H1 (cell line): Measurements from ENCODE around the gene GRM1. TPM values are rescaled to one million over a fixed set of nuclear protein-coding genes. Genes with fewer than 3 reads are reported as not detected.

Source experiments
- CTCF ChIA-PET: fragments of 300-600 bp; sonication (Branson Sonifier 250); formaldehyde crosslinking; loops from one replicate; lab custom pipeline; 2021; ENCODE audit not compliant: partially characterized antibody; lab: Charles Lee
- POLR2A ChIA-PET: fragments of 300-600 bp; sonication (Branson Sonifier 250); formaldehyde crosslinking; loops from one replicate; lab custom pipeline; 2021; ENCODE audit warnings: inconsistent platforms; ENCODE audit not compliant: partially characterized antibody; lab: Charles Lee
- DNase-seq, 2 experiments: peaks; one replicate each; pipeline versions ENCODE4 v3.0.0 to v3.0.0-alpha.2; 2010 to 2022; ENCODE audit warnings: low spot score in 2 of 2, low read depth in 1 of 2, mixed read lengths in 1 of 2
- FAIRE-seq: peaks from 2 replicates; lab custom pipeline; 2011; peaks lifted over from hg19 to GRCh38; lab: Jason Lieb, UNC
- H2AFZ ChIP-seq: 2 replicates; pipeline ENCODE4 v1.8.1; 2012; ENCODE audit warnings: low read length, inconsistent platforms
- H2AK5ac ChIP-seq: 2 replicates; pipeline ENCODE4 v1.6.1; 2013; ENCODE audit warnings: low read depth, low read length
- H2BK120ac ChIP-seq: replicated peaks from 2 replicates; pipeline ENCODE3; 2013; ENCODE audit warnings: low read depth, low read length, inconsistent platforms
- H2BK12ac ChIP-seq: 2 replicates; pipeline ENCODE4 v1.6.1; 2013; ENCODE audit warnings: low read depth, low read length
- H2BK15ac ChIP-seq: 2 replicates; pipeline ENCODE4 v1.6.1; 2013; ENCODE audit warnings: low read length
- H2BK20ac ChIP-seq: 2 replicates; pipeline ENCODE4 v1.6.1; 2013; ENCODE audit warnings: low read length
- H2BK5ac ChIP-seq: 2 replicates; pipeline ENCODE4 v1.6.1; 2013; ENCODE audit warnings: low read depth, low read length
- H3K14ac ChIP-seq: 2 replicates; pipeline ENCODE4 v1.6.1; 2013; ENCODE audit warnings: inconsistent platforms; ENCODE audit not compliant: insufficient read length
- H3K18ac ChIP-seq: 2 replicates; pipeline ENCODE4 v1.6.1; 2013; ENCODE audit warnings: low read length; ENCODE audit errors: extremely low read depth
- H3K23ac ChIP-seq: 2 replicates; pipeline ENCODE4 v1.6.1; 2013; ENCODE audit warnings: inconsistent platforms; ENCODE audit not compliant: insufficient read length
- H3K23me2 ChIP-seq: 2 replicates; pipeline ENCODE4 v1.6.1; 2013; ENCODE audit warnings: low read depth, low read length
- H3K27ac ChIP-seq: 2 replicates; pipeline ENCODE4 v1.6.1; 2011; ENCODE audit warnings: low read depth, low read length, inconsistent platforms
- H3K27me3 ChIP-seq, 4 experiments: replicated peaks in 1 of 4; 1 replicate in 1 of 4; 2 replicates in 3 of 4; pipeline versions ENCODE4 v1.6.1 to v1.8.1; 2011 to 2013; ENCODE audit warnings: low read length in 3 of 4, mild to moderate bottlenecking in 3 of 4, inconsistent platforms in 2 of 4, mixed read lengths in 2 of 4, moderate library complexity in 1 of 4; ENCODE audit not compliant: control insufficient read depth in 3 of 4, insufficient read depth in 3 of 4; ENCODE audit errors: extremely low read depth in 1 of 4
- H3K36me3 ChIP-seq, 4 experiments: 2 replicates each; pipeline versions ENCODE4 v1.6.1 to v1.8.1; 2011 to 2013; ENCODE audit warnings: mild to moderate bottlenecking in 4 of 4, low read length in 3 of 4, moderate library complexity in 2 of 4, control low read depth in 1 of 4, inconsistent platforms in 1 of 4; ENCODE audit not compliant: insufficient read depth in 4 of 4, control insufficient read depth in 2 of 4
- H3K4ac ChIP-seq: replicated peaks from 2 replicates; pipeline ENCODE3; 2013; ENCODE audit warnings: low read length, low read depth, mixed read lengths, inconsistent platforms; ENCODE audit not compliant: insufficient read length
- H3K4me1 ChIP-seq, 4 experiments: replicated peaks in 1 of 4; 1 replicate in 1 of 4; 2 replicates in 3 of 4; pipeline versions ENCODE4 v1.6.1 to v1.8.1; 2011 to 2013; ENCODE audit warnings: low read length in 3 of 4, inconsistent platforms in 2 of 4, mixed read lengths in 1 of 4; ENCODE audit not compliant: insufficient read depth in 4 of 4, control insufficient read depth in 3 of 4
- H3K4me2 ChIP-seq, 2 experiments: 2 replicates each; pipeline versions ENCODE4 v1.6.1 to v1.8.1; 2011 to 2013; ENCODE audit warnings: low read depth in 2 of 2, low read length in 2 of 2, control low read depth in 1 of 2, inconsistent platforms in 1 of 2, mild to moderate bottlenecking in 1 of 2; ENCODE audit not compliant: insufficient read depth in 1 of 2
- H3K4me3 ChIP-seq, 4 experiments: fragments of 200-600, 300-600 bp in 1 of 4; sonication (generic), shearing (Covaris generic), sonication (Bioruptor Twin) in 1 of 4; 2 replicates each; pipeline versions ENCODE4 v1.5.1 to v1.8.1; 2011 to 2016; ENCODE audit warnings: low read length in 4 of 4, low read depth in 3 of 4, control low read depth in 2 of 4, inconsistent platforms in 2 of 4, mild to moderate bottlenecking in 2 of 4, mixed read lengths in 1 of 4, moderate library complexity in 1 of 4; ENCODE audit not compliant: insufficient read depth in 2 of 4; ENCODE audit errors: extremely low read depth in 1 of 4
- H3K56ac ChIP-seq: replicated peaks from 2 replicates; pipeline ENCODE3; 2013; ENCODE audit warnings: low read depth, mild to moderate bottlenecking, mixed read lengths, low read length, inconsistent platforms; ENCODE audit not compliant: insufficient read length
- H3K79me1 ChIP-seq: 2 replicates; pipeline ENCODE4 v1.6.1; 2013; ENCODE audit warnings: low read depth, low read length, control low read depth
- H3K79me2 ChIP-seq, 2 experiments: 2 replicates each; pipeline versions ENCODE4 v1.6.1 to v1.8.1; 2012 to 2013; ENCODE audit warnings: low read length in 2 of 2, mild to moderate bottlenecking in 2 of 2, inconsistent platforms in 1 of 2; ENCODE audit not compliant: insufficient read depth in 2 of 2, control insufficient read depth in 1 of 2
- H3K9ac ChIP-seq, 4 experiments: replicated peaks in 1 of 4; 1 replicate in 1 of 4; 2 replicates in 3 of 4; pipeline versions ENCODE4 v1.6.1 to v1.8.1; 2011 to 2013; ENCODE audit warnings: low read depth in 3 of 4, low read length in 3 of 4, control low read depth in 2 of 4, mild to moderate bottlenecking in 2 of 4, moderate library complexity in 2 of 4, inconsistent platforms in 1 of 4; ENCODE audit errors: extremely low read depth in 1 of 4
- H3K9me3 ChIP-seq, 2 experiments: 2 replicates each; pipeline versions ENCODE4 v1.6.1 to v1.8.1; 2012 to 2013; ENCODE audit warnings: mild to moderate bottlenecking in 2 of 2, moderate library complexity in 2 of 2, control low read depth in 1 of 2, inconsistent platforms in 1 of 2, low read depth in 1 of 2, low read length in 1 of 2, mixed read lengths in 1 of 2; ENCODE audit not compliant: insufficient read depth in 2 of 2
- H4K20me1 ChIP-seq, 2 experiments: replicated peaks in 1 of 2; 2 replicates each; pipeline versions ENCODE3 to v1.8.1; 2011 to 2013; ENCODE audit warnings: inconsistent platforms in 2 of 2, low read length in 2 of 2, mild to moderate bottlenecking in 1 of 2; ENCODE audit not compliant: insufficient read depth in 2 of 2, control insufficient read depth in 1 of 2
- H4K5ac ChIP-seq: 2 replicates; pipeline ENCODE4 v1.6.1; 2013; ENCODE audit warnings: low read length, low read depth, mixed read lengths, inconsistent platforms; ENCODE audit not compliant: insufficient read length
- H4K8ac ChIP-seq: 2 replicates; pipeline ENCODE4 v1.8.0; 2013; ENCODE audit warnings: mild to moderate bottlenecking, moderate library complexity, low read length, inconsistent platforms; ENCODE audit not compliant: insufficient read depth; ENCODE audit errors: extremely low read depth
- H4K91ac ChIP-seq: replicated peaks from 2 replicates; pipeline ENCODE3; 2013; ENCODE audit warnings: low read length, mixed read lengths, inconsistent platforms; ENCODE audit not compliant: insufficient read length
- EP300 ChIP-seq, 2 experiments: IDR thresholded peaks; 1 replicate in 1 of 2; 2 replicates in 1 of 2; pipeline ENCODE4 v1.6.1; 2011 to 2012; ENCODE audit warnings: low read depth in 2 of 2, low read length in 2 of 2, mild to moderate bottlenecking in 2 of 2, borderline replicate concordance in 1 of 2, inconsistent platforms in 1 of 2, moderate library complexity in 1 of 2
- RAD21 ChIP-seq, 2 experiments: IDR thresholded peaks in 1 of 2; conservative IDR thresholded peaks in 1 of 2; 2 replicates each; pipeline ENCODE4 v1.6.1; 2011; ENCODE audit warnings: low read depth in 2 of 2, low read length in 2 of 2, improper control_type of control experiment in 1 of 2, inconsistent platforms in 1 of 2, mild to moderate bottlenecking in 1 of 2, moderate library complexity in 1 of 2
- WGBS, 2 experiments: shearing (Covaris generic) in 1 of 2; methylation state at CpG; one replicate each; pipeline versions ENCODE4 v1.1.6 to v1.1.7; 2013 to 2015; ENCODE audit warnings: low lambda C conversion rate in 2 of 2, mixed read lengths in 2 of 2, inconsistent platforms in 1 of 2, low coverage in 1 of 2, missing lambda C conversion rate in 1 of 2; ENCODE audit not compliant: insufficient replicate concordance in 2 of 2, insufficient coverage in 1 of 2, insufficient read length in 1 of 2; ENCODE audit errors: extremely low coverage in 1 of 2, missing lambda C conversion rate in 1 of 2; 5-methylcytosine and 5-hydroxymethylcytosine counted together
- polyA plus RNA-seq, 7 experiments: library from polyadenylated mRNA; depleted of rRNA in 3 of 7; stranded (reverse) in 5 of 7; unstranded in 2 of 7; fragments of >200 nt in 5 of 7; fragments of 200-250 nt in 2 of 7; gene quantifications; 1 replicate in 5 of 7; 2 replicates in 1 of 7; 4 replicates in 1 of 7; pipeline versions ENCODE4 v1.2.1 to v1.2.3, GENCODE V29; 2011 to 2013; ENCODE audit warnings: missing spikeins in 2 of 7, mixed read lengths in 2 of 7
- total RNA-seq: library from RNA; stranded (reverse); fragmentation: NEBNext Ultra II Directional; extraction: Animal tissue kit (Norgen Biotek cat#: 25700); gene quantifications from 2 replicates; pipeline ENCODE4 v1.2.1, GENCODE V29; 2021
- TF ChIP-seq, protein P1 (sequence below): IDR thresholded peaks from 2 replicates; pipeline ENCODE4 v1.6.1; 2012; ENCODE audit warnings: inconsistent platforms

The GRM1 gene
- total and polyA plus RNA-seq, 2 of the 8 experiments (the other 6 are each of a cell fraction or from before 2014, with no cell fraction given), result 0.15 to 1.3 TPM

DNA sequence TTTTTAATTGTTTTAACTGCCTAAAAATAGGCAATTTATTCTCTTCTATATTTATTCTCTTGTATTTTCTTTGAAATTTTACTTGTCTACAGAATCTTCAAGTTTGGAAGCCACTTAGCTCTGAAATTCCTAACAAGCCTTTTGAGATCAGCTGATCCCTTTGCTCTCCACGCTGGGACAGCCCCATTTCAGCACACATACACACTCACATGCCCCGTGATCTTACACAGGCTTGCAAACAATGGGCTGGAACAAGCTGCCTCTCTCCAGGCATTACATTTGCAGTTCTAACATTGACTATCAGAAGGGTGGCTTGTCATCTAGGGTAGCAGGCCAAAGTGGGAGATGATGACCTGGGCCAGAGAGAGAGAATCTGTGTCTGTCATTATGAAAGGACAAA, 452.7 kb downstream of the GRM1 start:
- H3K4ac ChIP-seq, result no peak overlapping the region
- POLR2A ChIA-PET, result no interaction called here
- H2AK5ac ChIP-seq, result no peak overlapping the region
- H4K8ac ChIP-seq, result no peak overlapping the region
- 93% methylated on average over 2 of the region's 2 CpGs; no CpG with 5 or more reads in 1 of the 2 experiments for WGBS, 2 experiments
- H2BK15ac ChIP-seq, result no peak overlapping the region
- no peaks in the 10 kb centered on the region for H3K36me3 ChIP-seq
- no peak overlapping the region for H3K9ac ChIP-seq
- H2BK12ac ChIP-seq, result no peak overlapping the region
- no peak overlapping the region for H3K4me2 ChIP-seq
- no peaks in the 10 kb centered on the region for H3K23me2 ChIP-seq
- no peaks in the 10 kb centered on the region for H3K27me3 ChIP-seq
- H3K56ac ChIP-seq, result no peak overlapping the region
- H4K20me1 ChIP-seq, result no peaks in the 10 kb centered on the region
- no peak overlapping the region for H2BK20ac ChIP-seq
- no peak overlapping the region for H4K5ac ChIP-seq
- H4K91ac ChIP-seq, result no peak overlapping the region
- H3K4me1 ChIP-seq, result no peaks in the 10 kb centered on the region
- no peaks in the 10 kb centered on the region for H3K79me1 ChIP-seq
- H3K23ac ChIP-seq, result no peak overlapping the region
- no peak overlapping the region for H2BK5ac ChIP-seq
- H3K79me2 ChIP-seq, result no peaks in the 10 kb centered on the region
- no peak overlapping the region for H3K18ac ChIP-seq
- H3K4me3 ChIP-seq, result no peak overlapping the region
- no peak overlapping the region for H2BK120ac ChIP-seq
- no peak for DNase-seq
- no peak overlapping the region for H3K27ac ChIP-seq
- no peak overlapping the region for H3K14ac ChIP-seq
- no peak for FAIRE-seq
- H3K9me3 ChIP-seq, result 0 out of 4 replicates have a peak, but pooled peaks cover 0 to 4% of the 10 kb centered on the region in 2 experiments
- CTCF ChIA-PET, result interaction anchor here (0.9 to 1.1 kb wide), 2 partner anchors 10 to 307 kb away, joined by 3 read pairs; no protein-coding TSS in a partner anchor
- no peak overlapping the region for H2AFZ ChIP-seq
- TF ChIP-seq, protein P1, sequence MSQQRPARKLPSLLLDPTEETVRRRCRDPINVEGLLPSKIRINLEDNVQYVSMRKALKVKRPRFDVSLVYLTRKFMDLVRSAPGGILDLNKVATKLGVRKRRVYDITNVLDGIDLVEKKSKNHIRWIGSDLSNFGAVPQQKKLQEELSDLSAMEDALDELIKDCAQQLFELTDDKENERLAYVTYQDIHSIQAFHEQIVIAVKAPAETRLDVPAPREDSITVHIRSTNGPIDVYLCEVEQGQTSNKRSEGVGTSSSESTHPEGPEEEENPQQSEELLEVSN, result no peak
- no peak for TF ChIP-seq RAD21 (IDR thresholded peaks at IDR 0.05 in 1 of 2, conservative IDR thresholded peaks at IDR 0.05 in 1 of 2; ENCODE audit: low read depth in 2 of 2, low read length in 2 of 2)
- TF ChIP-seq EP300 (IDR thresholded peaks at IDR 0.05; ENCODE audit: borderline replicate concordance in 1 of 2, low read depth in 2 of 2, low read length in 2 of 2), result no peak
